Liver (tissue), 9 donors: ENCODE data around the gene IGFL3. TPM values are rescaled to one million over a fixed set of nuclear protein-coding genes. Genes with fewer than 3 reads are reported as not detected.

ENCODE experiments used
- DNase-seq: peaks from one replicate; pipeline ENCODE4 v3.0.0-alpha.2; 2017; ENCODE audit warnings: low spot score
- H3K27ac ChIP-seq, 2 donors: one replicate each; pipeline ENCODE4 v1.7.0; 2013; ENCODE audit warnings: inconsistent platforms in 2 of 2, low read length in 2 of 2, control low read depth in 1 of 2, low read depth in 1 of 2, mild to moderate bottlenecking in 1 of 2
- H3K27me3 ChIP-seq, 4 donors: one replicate each; pipeline versions ENCODE4 v1.6.1 to v1.7.0; 2013; ENCODE audit warnings: low read length in 3 of 4, inconsistent platforms in 1 of 4, mild to moderate bottlenecking in 1 of 4, moderate library complexity in 1 of 4; ENCODE audit not compliant: control insufficient read depth in 4 of 4, insufficient read depth in 4 of 4
- H3K36me3 ChIP-seq, 4 donors: one replicate each; pipeline versions ENCODE4 v1.6.1 to v1.7.0; 2013; ENCODE audit warnings: low read length in 3 of 4, mild to moderate bottlenecking in 3 of 4, low read depth in 1 of 4, moderate library complexity in 1 of 4; ENCODE audit not compliant: control insufficient read depth in 4 of 4, insufficient read depth in 3 of 4
- H3K4me1 ChIP-seq, 4 donors: one replicate each; pipeline versions ENCODE4 v1.6.1 to v1.7.0; 2013; ENCODE audit warnings: low read length in 3 of 4, mild to moderate bottlenecking in 3 of 4, moderate library complexity in 1 of 4; ENCODE audit not compliant: control insufficient read depth in 4 of 4, insufficient read depth in 4 of 4
- H3K4me3 ChIP-seq, 3 donors: one replicate each; pipeline versions ENCODE4 v1.6.1 to v1.7.0; 2013; ENCODE audit warnings: low read length in 3 of 3, control low read depth in 1 of 3, low read depth in 1 of 3, mild to moderate bottlenecking in 1 of 3
- H3K9ac ChIP-seq, 2 donors: one replicate each; pipeline ENCODE4 v1.7.0; 2013; ENCODE audit warnings: low read length in 2 of 2, mild to moderate bottlenecking in 2 of 2, moderate library complexity in 2 of 2, control low read depth in 1 of 2, low read depth in 1 of 2
- H3K9me3 ChIP-seq, 4 donors: one replicate each; pipeline versions ENCODE4 v1.6.1 to v1.7.0; 2013; ENCODE audit warnings: low read length in 3 of 4; ENCODE audit not compliant: control insufficient read depth in 4 of 4
- ATF3 ChIP-seq: IDR thresholded peaks from 2 replicates; pipeline ENCODE4 v1.6.1; 2016; ENCODE audit warnings: antibody characterized with exemption
- CTCF ChIP-seq: fragments of 150-350 bp; IDR thresholded peaks from 2 replicates; pipeline ENCODE4 v1.5.1; 2017; ENCODE audit warnings: improper control_type of control experiment, low read depth, low read length; ENCODE audit not compliant: missing input control
- EGR1 ChIP-seq, 2 donors: IDR thresholded peaks; 2 replicates each; pipeline ENCODE4 v1.6.1; 2016 to 2018; ENCODE audit warnings: antibody characterized with exemption in 2 of 2, low read depth in 2 of 2
- FOXA1 ChIP-seq: IDR thresholded peaks from 2 replicates; pipeline ENCODE4 v1.6.1; 2016; ENCODE audit warnings: antibody characterized with exemption
- FOXA2 ChIP-seq: IDR thresholded peaks from 2 replicates; pipeline ENCODE4 v1.6.1; 2016; ENCODE audit warnings: antibody characterized with exemption
- GABPA ChIP-seq, 2 donors: IDR thresholded peaks in 1 of 2; conservative IDR thresholded peaks in 1 of 2; 2 replicates each; pipeline ENCODE4 v1.6.1; 2016; ENCODE audit warnings: antibody characterized with exemption in 2 of 2, mild to moderate bottlenecking in 1 of 2, moderate library complexity in 1 of 2
- HNF4A ChIP-seq, 2 donors: conservative IDR thresholded peaks; 2 replicates each; pipeline ENCODE4 v1.6.1; 2016; ENCODE audit warnings: antibody characterized with exemption in 2 of 2, mild to moderate bottlenecking in 2 of 2
- HNF4G ChIP-seq: IDR thresholded peaks from 2 replicates; pipeline ENCODE4 v1.6.1; 2016; ENCODE audit warnings: antibody characterized with exemption
- JUND ChIP-seq, 2 donors: IDR thresholded peaks; 2 replicates each; pipeline ENCODE4 v1.6.1; 2016; ENCODE audit warnings: antibody characterized with exemption in 2 of 2
- NR2F2 ChIP-seq: IDR thresholded peaks from 2 replicates; pipeline ENCODE4 v1.6.1; 2016; ENCODE audit warnings: antibody characterized with exemption
- RAD21 ChIP-seq, 2 donors: IDR thresholded peaks; 2 replicates each; pipeline ENCODE4 v1.6.1; 2016; ENCODE audit warnings: antibody characterized with exemption in 2 of 2, mild to moderate bottlenecking in 2 of 2
- REST ChIP-seq: IDR thresholded peaks from 2 replicates; pipeline ENCODE4 v1.6.1; 2016; ENCODE audit warnings: antibody characterized with exemption, mild to moderate bottlenecking
- RXRA ChIP-seq, 2 donors: IDR thresholded peaks; 2 replicates each; pipeline ENCODE4 v1.6.1; 2017 to 2018; ENCODE audit warnings: antibody characterized with exemption in 2 of 2, mild to moderate bottlenecking in 1 of 2
- TAF1 ChIP-seq: conservative IDR thresholded peaks from 2 replicates; pipeline ENCODE4 v1.6.1; 2016; ENCODE audit warnings: antibody characterized with exemption, mild to moderate bottlenecking
- YY1 ChIP-seq: IDR thresholded peaks from 2 replicates; pipeline ENCODE4 v1.6.1; 2016; ENCODE audit warnings: antibody characterized with exemption, mild to moderate bottlenecking
- ZBTB33 ChIP-seq: IDR thresholded peaks from 2 replicates; pipeline ENCODE4 v1.6.1; 2016; ENCODE audit warnings: antibody characterized with exemption
- WGBS: extraction: QIAGEN DNeasy Blood & Tissue Kit; methylation state at CpG from one replicate; pipeline ENCODE4 v1.1.7; 2013; 5-methylcytosine and 5-hydroxymethylcytosine counted together
- polyA plus RNA-seq, 2 donors: library from polyadenylated mRNA; stranded (reverse) in 1 of 2; unstranded in 1 of 2; fragments of 200-250 nt in 1 of 2; fragments of >200 nt in 1 of 2; fragmentation: Nextera tagmentation in 1 of 2; extraction: Ambion mirVana in 1 of 2; gene quantifications; one replicate each; pipeline versions ENCODE4 v1.2.1 to v1.2.3, GENCODE V29; 2013 to 2015
- total RNA-seq, 2 donors: library from RNA; depleted of rRNA; stranded (reverse); fragments of >200 nt; gene quantifications; one replicate each; pipeline ENCODE4 v1.2.3, GENCODE V29; 2014
- donor health status: healthy.
- donor health status: healthy.
- donor health status: healthy.
- donor health status: healthy.
- donor health status: healthy.

IGFL3 gene
- total and polyA plus RNA-seq, 4 donors = not detected

GRCh38 chr19:46133101-46133627 is 8.7 kb upstream of the IGFL3 start (continued):
- no peak for TF ChIP-seq ATF3

GRCh38 chr19:46132508-46133100 is 8.1 kb upstream of the IGFL3 start:
- TF ChIP-seq EGR1 (IDR thresholded peaks at IDR 0.05; ENCODE audit: low read depth in 2 of 2) (no peak), TAF1 (no peak), FOXA1 (no peak), RAD21 (IDR thresholded peaks at IDR 0.05) (no peak), FOXA2 (no peak), REST (no peak), HNF4A (conservative IDR thresholded peaks at IDR 0.05) (no peak), HNF4G (no peak), CTCF (no peak), NR2F2 (no peak), ATF3 (no peak), YY1 (no peak), GABPA (IDR thresholded peaks at IDR 0.05 in 1 of 2, conservative IDR thresholded peaks at IDR 0.05 in 1 of 2) (no peak)
- H3K9ac ChIP-seq = no peak overlapping the region
- H3K27ac ChIP-seq = no peak overlapping the region
- H3K27me3 ChIP-seq = peaks cover 0 to 6% (median 0%) of the 10 kb centered on the region in 4 donors
- H3K4me3 ChIP-seq = no peak overlapping the region
- no peak for DNase-seq
- H3K9me3 ChIP-seq = no peaks in the 10 kb centered on the region
- no peaks in the 10 kb centered on the region for H3K4me1 ChIP-seq
- no peaks in the 10 kb centered on the region for H3K36me3 ChIP-seq
- 74% methylated on average over 4 of the region's 4 CpGs for WGBS

- no peaks in the 10 kb centered on the region for H3K4me1 ChIP-seq
- H3K9me3 ChIP-seq = no peaks in the 10 kb centered on the region
- no peak overlapping the region for H3K27ac ChIP-seq
- no peak for DNase-seq
- H3K36me3 ChIP-seq = no peaks in the 10 kb centered on the region
- no peak overlapping the region for H3K4me3 ChIP-seq
- H3K27me3 ChIP-seq = peaks cover 0 to 3% (median 0%) of the 10 kb centered on the region in 4 donors
- H3K9ac ChIP-seq = no peak overlapping the region
- 78% methylated on average over 10 of the region's 10 CpGs for WGBS
- TF ChIP-seq RXRA (IDR thresholded peaks at IDR 0.05) = no peak
- TF ChIP-seq EGR1 (IDR thresholded peaks at IDR 0.05; ENCODE audit: low read depth in 2 of 2) = no peak
- TF ChIP-seq RAD21 (IDR thresholded peaks at IDR 0.05) = no peak
- TF ChIP-seq HNF4G = no peak
- no peak for TF ChIP-seq REST
- no peak for TF ChIP-seq ZBTB33
- no peak for TF ChIP-seq JUND (IDR thresholded peaks at IDR 0.05)
- TF ChIP-seq TAF1 = no peak
- TF ChIP-seq ATF3 = no peak
- TF ChIP-seq NR2F2 = no peak
- TF ChIP-seq YY1 = no peak
Observed at GRCh38 chr19:46131485-46132143, 7.1 kb upstream of the IGFL3 start.
